GM23338 (cell line): ENCODE data around the gene CAMTA1.

Source experiments
- CREB1 ChIP-seq: fragments of 250-450 bp; sonication (Bioruptor Pico); IDR thresholded peaks from 2 replicates; pipeline ENCODE4 v1.5.0; 2020; ENCODE audit warnings: low read depth, mild to moderate bottlenecking, moderate library complexity
- CTCF ChIP-seq, 2 experiments: fragments of 200-600 bp in 1 of 2; sonication (generic) in 1 of 2; conservative IDR thresholded peaks; 2 replicates each; pipeline versions ENCODE4 v1.5.1 to v1.6.1; 2016 to 2017; ENCODE audit warnings: antibody characterized with exemption in 2 of 2, low read depth in 2 of 2, mild to moderate bottlenecking in 2 of 2, moderate library complexity in 1 of 2
- EZH2 ChIP-seq: fragments of 200-600 bp; sonication (generic); IDR thresholded peaks from one replicate; pipeline ENCODE4 v1.8.0; 2017; ENCODE audit warnings: antibody characterized with exemption, mild to moderate bottlenecking, low read depth; ENCODE audit not compliant: unreplicated experiment
- EZH2phosphoT487 ChIP-seq: fragments of 200-600 bp; sonication (generic); IDR thresholded peaks from one replicate; pipeline ENCODE4 v1.8.1; 2018; ENCODE audit warnings: antibody characterized with exemption; ENCODE audit not compliant: unreplicated experiment
- JUNB ChIP-seq: IDR thresholded peaks from one replicate; pipeline ENCODE4 v1.6.1; 2016; ENCODE audit warnings: antibody characterized with exemption; ENCODE audit not compliant: unreplicated experiment
- NANOG ChIP-seq: IDR thresholded peaks from 2 replicates; pipeline ENCODE4 v1.6.1; 2016; ENCODE audit warnings: antibody characterized with exemption, borderline replicate concordance
- POLR2AphosphoS5 ChIP-seq: IDR thresholded peaks from 2 replicates; pipeline ENCODE4 v1.6.1; 2016; ENCODE audit warnings: antibody characterized with exemption, low read depth
- REST ChIP-seq: IDR thresholded peaks from one replicate; pipeline ENCODE4 v1.6.1; 2018; ENCODE audit warnings: antibody characterized with exemption; ENCODE audit not compliant: unreplicated experiment
- STAT1 ChIP-seq: IDR thresholded peaks from one replicate; pipeline ENCODE4 v1.6.1; 2016; ENCODE audit warnings: antibody characterized with exemption; ENCODE audit not compliant: unreplicated experiment
- ZNF114 ChIP-seq: fragments of 250-450 bp; sonication (Bioruptor Pico); IDR thresholded peaks from 2 replicates; pipeline ENCODE4 v1.5.0; 2020; ENCODE audit warnings: mild to moderate bottlenecking, moderate library complexity
- ZNF331 ChIP-seq: fragments of 250-450 bp; sonication (Bioruptor Pico); IDR thresholded peaks from 2 replicates; pipeline ENCODE4 v1.5.0; 2020; ENCODE audit warnings: low read depth, mild to moderate bottlenecking, moderate library complexity

DNA sequence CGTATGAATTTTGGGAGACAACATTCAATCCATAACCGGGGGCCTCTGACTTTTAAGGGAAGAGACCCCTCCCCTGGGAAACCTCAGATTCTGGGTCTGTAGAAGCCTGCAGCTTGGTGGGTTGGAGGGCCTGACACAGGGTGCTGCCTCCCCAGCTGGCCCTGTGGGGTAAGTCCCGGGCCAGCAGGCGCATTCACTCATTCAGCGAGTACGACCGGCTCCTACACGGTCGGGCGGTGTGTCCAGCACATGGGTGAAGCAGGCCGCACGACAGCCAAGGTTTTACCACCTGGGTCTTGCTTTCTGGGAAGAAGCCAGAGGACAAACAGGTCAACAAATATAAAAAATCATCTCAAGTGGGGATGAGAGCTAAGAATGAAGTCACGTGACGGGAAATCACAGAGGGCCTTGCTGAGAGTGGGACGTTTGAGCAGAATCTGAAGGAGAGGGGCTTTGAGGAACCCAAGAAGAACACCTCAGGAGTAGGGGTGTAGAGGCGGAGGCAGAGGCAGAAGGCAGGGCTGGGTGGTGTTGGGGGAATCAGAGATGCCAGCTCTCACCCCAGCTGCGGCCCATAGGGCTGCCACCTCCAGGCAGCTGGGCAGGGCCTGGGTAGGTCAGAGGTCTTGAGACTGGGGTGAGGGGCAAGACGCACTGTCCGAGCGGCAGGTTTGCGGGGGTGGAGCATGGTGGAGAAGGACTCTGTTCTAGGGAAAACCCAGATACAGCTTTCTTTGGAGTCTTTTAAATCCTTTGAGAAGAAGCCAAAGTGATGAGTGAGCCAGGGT, 652.5 kb downstream of the CAMTA1 start:
- TF ChIP-seq ZNF331, result no peak
- no peak for TF ChIP-seq CTCF (conservative IDR thresholded peaks at IDR 0.05; ENCODE audit: low read depth in 2 of 2)
- TF ChIP-seq EZH2, result no peak
- no peak for TF ChIP-seq POLR2AphosphoS5
- no peak for TF ChIP-seq NANOG
- no peak for TF ChIP-seq STAT1
- TF ChIP-seq EZH2phosphoT487, result no peak
- no peak for TF ChIP-seq REST
- no peak for TF ChIP-seq JUNB
- TF ChIP-seq CREB1 (CRISPR knock-in tag), result no peak
- no peak for TF ChIP-seq ZNF114 (CRISPR knock-in tag)
